Epidermal melanocyte (primary cell): ENCODE data around the gene PCNA.
A peak's percentile ranks its signal among the peaks of the same experiment; 100 is the strongest.

Source experiments
- DNase-seq: peaks from one replicate; pipeline ENCODE4 v3.0.0; 2011; ENCODE audit warnings: low spot score; ENCODE audit not compliant: insufficient read length

Gene PCNA

GRCh38 chr20:5119435-5120184, at the start of gene PCNA:
TSS of gene PCNA (minus strand) at chr20:5119958. CDS start at chr20:5119798, 160 bp downstream.
- peak; percentile 98 for DNase-seq

GRCh38 chr20:5168651-5169396, 49.1 kb upstream of the PCNA start:
- DNase-seq = no peak

- no peak for DNase-seq
Measured at GRCh38 chr20:5164645-5165625, 45.2 kb upstream of the PCNA start.

DNA sequence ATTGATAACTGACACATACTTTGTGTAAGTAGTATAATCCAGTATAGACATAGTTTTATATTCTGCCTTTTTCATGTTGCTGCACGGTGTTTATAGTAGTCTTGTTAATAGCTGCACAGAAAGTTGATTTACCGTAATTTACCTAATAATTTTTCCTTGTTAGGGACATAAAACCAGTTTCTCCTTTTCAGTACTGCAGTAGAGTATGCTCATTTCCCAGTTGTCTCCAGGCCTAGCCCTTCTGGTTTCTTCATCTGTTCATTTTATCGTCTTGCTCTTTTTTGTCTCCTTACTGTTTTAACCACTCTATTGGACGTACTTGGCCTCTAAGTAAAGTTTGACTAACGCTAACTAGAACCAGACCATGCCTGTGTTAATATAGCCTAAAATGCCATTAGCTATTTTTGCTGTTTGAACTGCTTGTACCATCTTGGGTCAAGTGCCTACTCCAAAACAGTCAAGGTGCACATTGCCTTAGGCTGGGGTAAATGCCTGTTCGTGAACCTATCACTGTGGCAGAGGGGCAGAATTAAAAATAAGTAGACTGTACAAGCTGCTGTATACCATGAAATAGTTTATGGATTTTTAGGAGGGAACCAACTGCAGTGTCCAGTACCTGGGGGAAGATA, 41.9 kb upstream of the PCNA start:
- DNase-seq = no peak

DNA sequence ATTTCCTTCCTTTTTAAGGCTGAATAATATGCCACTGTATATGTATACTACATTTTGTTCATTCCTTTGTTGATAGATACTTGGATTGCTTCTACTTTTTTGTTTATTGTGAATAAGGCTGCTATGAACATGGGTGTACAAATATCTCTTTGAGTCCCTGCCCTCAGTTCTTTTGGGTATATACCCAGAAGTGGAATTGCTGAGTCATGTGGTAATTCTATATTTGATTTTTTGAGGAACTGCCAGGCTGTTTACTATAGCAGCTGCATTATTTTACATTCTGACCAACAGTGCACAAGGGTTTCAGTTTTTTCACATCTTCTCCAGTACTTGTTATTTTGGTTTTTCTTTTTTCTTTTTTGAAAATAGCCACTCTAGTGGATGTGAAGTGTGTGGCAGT, 41.1 kb upstream of the PCNA start:
- DNase-seq = no peak

DNA sequence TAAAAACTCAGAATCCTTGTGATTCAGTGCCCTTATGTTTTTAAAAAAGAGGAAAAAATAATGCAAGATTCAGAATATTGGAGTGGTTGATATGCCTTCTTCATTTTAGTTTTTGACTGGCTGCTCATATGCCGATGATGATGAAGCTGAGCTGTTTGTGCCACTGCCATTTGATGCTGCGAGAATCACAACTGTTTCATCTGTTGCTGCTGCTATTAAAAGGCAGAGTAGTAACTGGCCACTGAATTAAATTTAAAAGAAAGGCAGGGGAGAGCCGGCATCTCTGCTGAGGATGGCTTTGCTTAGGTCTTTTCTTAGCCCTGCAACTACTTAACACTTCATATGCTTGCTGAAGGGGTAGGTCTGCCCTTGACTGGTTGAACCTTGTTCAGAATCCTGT, 40.2 kb upstream of the PCNA start:
- DNase-seq = no peak

DNA sequence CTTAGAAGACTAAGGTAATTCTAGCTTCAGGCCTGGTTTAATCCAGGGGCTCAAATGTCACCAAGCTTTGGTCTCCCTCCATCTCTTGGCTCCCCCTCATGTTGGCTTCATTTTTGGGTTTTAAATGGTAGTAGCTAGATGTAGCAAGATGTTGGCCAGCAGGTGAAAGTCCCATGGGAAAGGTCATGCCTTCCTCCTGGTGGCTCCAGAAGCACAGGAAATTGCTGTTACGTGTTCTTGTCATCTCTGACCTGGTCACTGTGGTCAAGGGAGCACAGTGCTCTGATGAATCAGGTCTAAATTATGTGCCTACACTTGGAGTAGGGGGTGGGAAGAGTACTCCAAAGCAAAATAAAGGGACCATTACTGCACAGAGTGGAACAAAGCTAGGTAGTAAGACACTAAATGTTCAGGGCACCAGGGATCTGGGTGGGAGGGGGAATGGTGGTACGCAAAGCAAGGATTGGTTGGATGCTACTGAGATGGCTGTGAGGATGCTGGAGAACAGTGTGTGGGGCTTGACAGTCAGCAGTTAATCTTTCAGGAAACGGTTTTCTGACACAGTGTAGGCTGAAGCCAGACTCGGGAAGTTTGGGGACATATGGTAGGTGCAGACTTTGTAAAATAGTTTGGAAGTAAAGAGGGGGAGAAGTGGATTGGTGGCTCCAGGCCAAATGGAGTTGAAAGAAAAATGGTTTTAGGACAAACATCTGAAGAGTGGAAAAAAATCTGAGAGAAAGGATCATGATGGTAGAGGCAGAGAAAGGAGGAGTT, 37.1 kb upstream of the PCNA start:
- no peak for DNase-seq

- no peak for DNase-seq
Measured at GRCh38 chr20:5155404-5155803, 35.6 kb upstream of the PCNA start.

DNA sequence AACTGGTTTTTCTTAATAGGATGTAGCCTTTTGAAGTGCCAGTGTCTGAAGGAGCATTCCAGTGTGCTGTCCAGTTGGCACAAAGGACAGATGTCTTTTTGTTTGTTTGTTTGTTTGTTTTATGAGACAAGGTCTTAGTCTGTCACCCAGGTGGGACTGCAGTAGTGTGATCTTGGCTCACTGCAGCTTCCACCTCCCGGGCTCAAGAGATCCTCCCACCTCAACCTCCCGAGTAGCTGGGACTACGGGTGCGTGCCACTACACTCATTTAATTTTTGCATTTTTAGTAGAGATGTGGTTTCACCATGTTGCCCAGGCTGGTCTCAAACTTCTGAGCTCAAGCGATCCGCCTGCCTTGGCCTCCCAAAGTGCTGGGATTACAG, 34.8 kb upstream of the PCNA start:
- no peak for DNase-seq

DNA sequence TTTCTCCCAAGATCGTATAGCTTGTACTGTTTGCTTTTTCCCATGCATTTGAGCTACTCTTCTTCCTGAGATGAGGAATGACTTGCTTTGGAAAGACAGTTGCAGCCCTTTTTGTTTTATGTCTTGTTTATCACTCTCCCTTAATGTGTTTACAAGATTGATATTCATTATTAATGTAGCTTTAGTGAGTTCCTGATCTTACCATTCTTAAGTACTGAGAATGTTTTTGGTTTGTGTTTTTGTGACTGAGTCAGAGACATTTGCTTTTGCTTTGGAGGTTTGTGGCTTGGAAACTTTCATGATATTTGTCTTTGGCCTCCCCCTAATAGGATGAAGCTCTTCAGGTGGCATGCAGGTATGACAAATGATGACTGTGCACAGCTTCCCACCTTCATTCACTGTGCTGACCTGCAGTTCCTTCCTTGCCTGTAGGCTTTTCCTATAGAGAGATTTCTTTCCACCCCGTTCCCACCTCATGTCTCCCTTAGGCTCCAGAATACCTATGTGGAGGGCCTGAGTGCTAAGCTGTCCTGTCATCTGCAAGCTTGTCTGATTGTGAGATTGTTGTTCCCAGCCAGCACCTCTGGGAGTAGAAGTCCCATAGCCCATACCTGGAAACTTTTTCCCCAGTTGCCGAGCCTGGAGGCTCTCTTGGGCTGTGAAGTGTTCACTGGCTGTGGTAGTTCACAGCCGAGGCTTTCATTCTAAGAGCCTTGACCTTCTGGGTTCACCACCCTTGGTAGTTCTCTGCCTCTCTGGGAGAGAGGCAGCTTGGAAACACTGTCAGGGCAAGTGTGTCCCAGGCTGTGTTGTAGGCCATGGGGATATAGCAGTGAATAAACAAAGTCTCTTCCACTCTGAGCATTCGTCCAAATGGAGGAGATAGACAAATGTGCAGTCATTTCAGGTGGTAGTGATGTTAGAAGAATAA, 34.1 kb upstream of the PCNA start:
- DNase-seq = no peak

- DNase-seq = no peak
Measured at GRCh38 chr20:5153152-5153467, 33.4 kb upstream of the PCNA start.

DNA sequence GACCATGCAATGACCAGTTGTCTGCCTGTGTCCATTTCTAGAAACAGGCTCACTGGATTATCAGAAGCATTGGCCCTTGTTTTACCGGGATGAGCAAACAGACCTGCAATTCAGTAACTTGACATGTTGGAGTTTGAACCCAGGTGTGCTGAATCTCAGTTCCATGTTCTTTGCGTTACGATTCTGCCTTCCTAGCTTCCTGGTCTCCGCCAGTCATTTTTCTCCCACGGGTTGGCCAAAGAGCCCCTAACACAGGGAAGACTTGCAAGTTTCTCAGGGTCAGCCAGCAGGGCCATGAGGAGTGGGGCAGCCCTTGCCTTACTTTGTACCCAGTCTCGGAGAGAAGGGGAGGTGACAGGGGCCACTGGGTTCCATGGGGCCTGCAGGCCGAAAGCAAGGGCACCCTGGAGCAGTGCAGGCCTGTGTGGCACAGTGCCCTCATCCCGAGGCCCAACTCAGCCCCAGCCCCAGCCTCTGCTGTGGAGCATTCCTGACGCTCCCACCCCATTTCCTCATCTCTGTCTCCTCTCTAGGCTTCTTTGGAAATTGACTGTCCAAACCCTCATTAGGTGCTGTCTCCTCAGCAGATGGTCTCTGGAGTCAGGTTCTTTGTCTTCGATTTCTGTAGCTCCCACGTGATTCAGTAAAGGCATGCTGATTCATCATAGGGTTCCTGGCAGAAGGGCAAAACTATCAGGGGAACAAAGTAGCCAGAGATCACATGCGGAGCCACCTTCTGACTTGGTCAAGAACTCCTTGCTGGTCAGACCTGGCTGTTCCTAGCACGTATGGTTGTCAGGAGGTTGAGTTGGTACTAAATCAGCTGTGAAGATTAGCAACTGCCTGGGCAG, 30.7 kb upstream of the PCNA start:
- DNase-seq = no peak

DNA sequence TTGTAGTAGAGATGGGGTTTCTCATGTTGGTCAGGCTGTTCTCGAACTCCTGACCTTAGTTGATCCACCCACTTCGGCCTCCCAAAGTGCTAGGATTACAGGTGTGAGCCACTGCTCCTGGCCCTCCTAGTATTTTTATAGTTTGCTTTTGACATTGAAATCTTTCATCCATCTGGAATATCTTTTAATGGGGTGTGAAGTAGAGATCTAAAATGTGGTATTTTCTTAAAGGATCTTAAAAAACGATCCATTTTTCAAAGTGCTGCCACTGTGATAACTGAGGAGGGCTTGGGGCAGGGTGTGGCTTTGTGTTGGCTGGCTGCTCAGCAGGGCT, 30.1 kb upstream of the PCNA start:
- DNase-seq = no peak

GRCh38 chr20:5148581-5148980, 28.8 kb upstream of the PCNA start:
- no peak for DNase-seq

GRCh38 chr20:5146871-5147592, 27.3 kb upstream of the PCNA start:
- DNase-seq = no peak

- DNase-seq = no peak
Measured at GRCh38 chr20:5146099-5146668, 26.4 kb upstream of the PCNA start.

GRCh38 chr20:5145365-5146098, 25.8 kb upstream of the PCNA start:
- DNase-seq = no peak
